ENCODE measurements around the gene ISG15.

ISG15 gene

GRCh38 chr1:1031659-1032235 is 18.4 kb downstream of the ISG15 start:
- FAIRE-seq = no peak

GRCh38 chr1:1032424-1032823 is 19.1 kb downstream of the ISG15 start:
- FAIRE-seq = no peak

GRCh38 chr1:1033009-1033587 is 19.8 kb downstream of the ISG15 start:
- FAIRE-seq = no peak

GRCh38 chr1:1033731-1034438 is 20.6 kb downstream of the ISG15 start:
- FAIRE-seq = no peak

GRCh38 chr1:1034439-1034781 is 21.1 kb downstream of the ISG15 start:
- no peak for FAIRE-seq

GRCh38 chr1:1035291-1035943 is 22.1 kb downstream of the ISG15 start:
- FAIRE-seq = no peak

- FAIRE-seq = no peak
Measured at GRCh38 chr1:1037366-1038327, 24.4 kb downstream of the ISG15 start.

GRCh38 chr1:1038694-1039093 is 25.4 kb downstream of the ISG15 start:
- FAIRE-seq = no peak

- no peak for FAIRE-seq
Measured at GRCh38 chr1:1039145-1039910, 26.0 kb downstream of the ISG15 start.

GRCh38 chr1:1040004-1040991 is 27.0 kb downstream of the ISG15 start:
- no peak for FAIRE-seq

- FAIRE-seq = no peak
Measured at GRCh38 chr1:1041092-1041523, 27.8 kb downstream of the ISG15 start.

GRCh38 chr1:1041873-1042272 is 28.6 kb downstream of the ISG15 start:
- FAIRE-seq = no peak

GRCh38 chr1:1042835-1043234 is 29.5 kb downstream of the ISG15 start:
- FAIRE-seq = no peak

- FAIRE-seq = no peak
Measured at GRCh38 chr1:1043411-1043810, 30.1 kb downstream of the ISG15 start.

- FAIRE-seq = no peak
Measured at GRCh38 chr1:1043921-1044320, 30.6 kb downstream of the ISG15 start.

GRCh38 chr1:1044455-1045078 is 31.3 kb downstream of the ISG15 start:
- no peak for FAIRE-seq

GRCh38 chr1:1045129-1045528 is 31.8 kb downstream of the ISG15 start:
- no peak for FAIRE-seq

- FAIRE-seq = no peak
Measured at GRCh38 chr1:1046243-1046642, 32.9 kb downstream of the ISG15 start.

- FAIRE-seq = no peak
Measured at GRCh38 chr1:1046767-1047166, 33.5 kb downstream of the ISG15 start.

- FAIRE-seq = no peak
Measured at GRCh38 chr1:1047407-1047806, 34.1 kb downstream of the ISG15 start.

All from A204.1 (cell line).